GM12878 (cell line): ENCODE data around the gene ACSS1. TPM values are rescaled to one million over a fixed set of nuclear protein-coding genes. Genes with fewer than 3 reads are reported as not detected.

Experiments used
- ATAC-seq: fragments of 200-7000 bp; cut with Tn5 transposase; 3 replicates; pipeline ENCODE4 v1.9.1; 2020; ENCODE audit warnings: mild to moderate bottlenecking, moderate library complexity
- BruUV-seq: library from RNA; stranded (reverse); fragments of 400-500 nt; replicated peaks from 2 replicates; lab custom pipeline; 2021; lab: Mats Ljungman, UMichigan
- CTCF ChIA-PET: fragments of 300-600 bp; sonication (Branson Sonifier 250); formaldehyde crosslinking; extraction: SDS; loops from one replicate; lab custom pipeline; 2021; ENCODE audit warnings: inconsistent platforms; lab: Yijun Ruan, JAX
- POLR2A ChIA-PET: fragments of 350-600 bp; formaldehyde crosslinking; extraction: SDS; loops from one replicate; lab custom pipeline; 2021; ENCODE audit warnings: inconsistent platforms; lab: Charles Lee
- RAD21 ChIA-PET: fragments of 300-600 bp; sonication (Branson Sonifier 250); formaldehyde crosslinking; loops from one replicate; lab custom pipeline; 2023; ENCODE audit warnings: antibody characterized with exemption; ENCODE audit not compliant: unreplicated experiment; lab: Charles Lee
- SMC1A ChIA-PET: fragments of 300-600 bp; sonication (Branson Sonifier 250); formaldehyde crosslinking; loops from one replicate; lab custom pipeline; 2023; ENCODE audit not compliant: unreplicated experiment, uncharacterized antibody; lab: Charles Lee
- DNase-seq: peaks from one replicate; pipeline ENCODE4 v3.0.0-alpha.2; 2011; ENCODE audit warnings: low read depth, low spot score
- FAIRE-seq: peaks from 3 replicates; lab custom pipeline; 2011; peaks lifted over from hg19 to GRCh38; lab: Jason Lieb, UNC
- H2AFZ ChIP-seq: 2 replicates; pipeline ENCODE4 v1.6.0; 2011; ENCODE audit warnings: low read depth, low read length, control low read depth; ENCODE audit not compliant: control insufficient read depth
- H3K27ac ChIP-seq: 2 replicates; pipeline ENCODE4 v1.5.1; 2011; ENCODE audit warnings: control low read depth; ENCODE audit not compliant: control insufficient read depth, insufficient read depth
- H3K27me3 ChIP-seq, 2 experiments: replicated peaks in 1 of 2; 2 replicates each; pipeline versions ENCODE4 v1.6.0 to v1.6.1; 2011; ENCODE audit warnings: low read length in 1 of 2; ENCODE audit not compliant: control insufficient read depth in 2 of 2, insufficient read depth in 2 of 2
- H3K36me3 ChIP-seq, 2 experiments: 2 replicates each; pipeline ENCODE4 v1.5.1; 2011; ENCODE audit warnings: low read length in 1 of 2; ENCODE audit not compliant: control insufficient read depth in 2 of 2, insufficient read depth in 2 of 2
- H3K4me1 ChIP-seq: 2 replicates; pipeline ENCODE4 v1.6.1; 2011; ENCODE audit warnings: mild to moderate bottlenecking, low read length, moderate library complexity, mixed read lengths; ENCODE audit not compliant: control insufficient read depth, insufficient read depth
- H3K4me2 ChIP-seq: 2 replicates; pipeline ENCODE4 v1.6.0; 2011; ENCODE audit warnings: control low read depth; ENCODE audit not compliant: control insufficient read depth, insufficient read depth
- H3K4me3 ChIP-seq: fragments of 200-600 bp; sonication (generic); 2 replicates; pipeline ENCODE4 v1.5.1; 2016
- H3K79me2 ChIP-seq: 2 replicates; pipeline ENCODE4 v1.6.0; 2011; ENCODE audit warnings: low read length; ENCODE audit not compliant: control insufficient read depth, insufficient read depth
- H3K9ac ChIP-seq: 2 replicates; pipeline ENCODE4 v1.8.0; 2011; ENCODE audit warnings: low read length, control low read depth, mixed read lengths; ENCODE audit not compliant: control insufficient read depth, insufficient read depth
- H3K9me3 ChIP-seq: replicated peaks from 3 replicates; pipeline ENCODE4 v1.5.1; 2011; ENCODE audit warnings: mild to moderate bottlenecking, low read length; ENCODE audit not compliant: control insufficient read depth, insufficient read depth
- H4K20me1 ChIP-seq: 2 replicates; pipeline ENCODE4 v1.6.0; 2011; ENCODE audit not compliant: control insufficient read depth, insufficient read depth
- CBX5 ChIP-seq: sonication (generic); IDR thresholded peaks from 2 replicates; pipeline ENCODE4 v1.6.1; 2016; ENCODE audit warnings: low read depth, moderate library complexity, mild to moderate bottlenecking, inconsistent platforms
- CHD4 ChIP-seq: fragments of 200-600 bp; sonication (generic); IDR thresholded peaks from 2 replicates; pipeline ENCODE4 v1.6.1; 2016; ENCODE audit warnings: mild to moderate bottlenecking
- HDAC2 ChIP-seq: fragments of 200-600 bp; sonication (generic); IDR thresholded peaks from 2 replicates; pipeline ENCODE4 v1.6.1; 2017
- IRF4 ChIP-seq: IDR thresholded peaks from 2 replicates; pipeline ENCODE4 v1.6.1; 2011; ENCODE audit warnings: low read depth, low read length
- JUNB ChIP-seq: IDR thresholded peaks from 2 replicates; pipeline ENCODE4 v1.6.1; 2016; ENCODE audit warnings: antibody characterized with exemption, mild to moderate bottlenecking
- NFIC ChIP-seq: IDR thresholded peaks from 2 replicates; pipeline ENCODE4 v1.6.1; 2012; ENCODE audit warnings: low read depth, mild to moderate bottlenecking, inconsistent platforms, low read length, moderate library complexity
- NR2C2 ChIP-seq: IDR thresholded peaks from 2 replicates; pipeline ENCODE4 v1.6.1; 2011; ENCODE audit warnings: borderline replicate concordance, low read depth; ENCODE audit not compliant: control insufficient read depth, insufficient read length
- POLR2AphosphoS5 ChIP-seq: IDR thresholded peaks from 2 replicates; pipeline ENCODE4 v1.6.1; 2011; ENCODE audit warnings: mild to moderate bottlenecking, low read length, inconsistent platforms
- RAD51 ChIP-seq: fragments of 450-650 bp; IDR thresholded peaks from 2 replicates; pipeline ENCODE4 v1.6.1; 2016; ENCODE audit warnings: moderate library complexity, mild to moderate bottlenecking, inconsistent platforms
- STAT3 ChIP-seq: IDR thresholded peaks from 2 replicates; pipeline ENCODE4 v1.6.1; 2011; ENCODE audit warnings: low read depth, low read length, improper control_type of control experiment
- TAF1 ChIP-seq: IDR thresholded peaks from 2 replicates; pipeline ENCODE4 v1.6.1; 2011; ENCODE audit warnings: mild to moderate bottlenecking, low read depth, low read length, borderline replicate concordance
- TBL1XR1 ChIP-seq: IDR thresholded peaks from 2 replicates; pipeline ENCODE4 v1.6.1; 2012; ENCODE audit warnings: low read depth, low read length, improper control_type of control experiment
- TCF3 ChIP-seq: IDR thresholded peaks from 2 replicates; pipeline ENCODE4 v1.6.1; 2012; ENCODE audit warnings: low read depth, mild to moderate bottlenecking, low read length, borderline replicate concordance; ENCODE audit not compliant: insufficient read depth
- TCF7 ChIP-seq: IDR thresholded peaks from 2 replicates; pipeline ENCODE4 v1.6.1; 2014; ENCODE audit warnings: antibody characterized with exemption, borderline replicate concordance
- ZZZ3 ChIP-seq: IDR thresholded peaks from 2 replicates; pipeline ENCODE4 v1.6.1; 2011; ENCODE audit warnings: low read depth; ENCODE audit not compliant: control insufficient read depth, insufficient read length
- WGBS: methylation state at CpG from one replicate; pipeline ENCODE4 v1.1.6; 2016; ENCODE audit warnings: low lambda C conversion rate; ENCODE audit not compliant: insufficient replicate concordance, insufficient coverage; ENCODE audit errors: missing lambda C conversion rate; 5-methylcytosine and 5-hydroxymethylcytosine counted together
- in situ Hi-C: fragments of 300-500 bp; cut with MboI; formaldehyde crosslinking; loops from 9 replicates; pipeline ENCODE4 v1.14.3; 2018; ENCODE audit warnings: mixed read lengths
- intact Hi-C: fragments of 100-400 bp; cut with micrococcal nuclease; formaldehyde crosslinking; loops from one replicate; pipeline ENCODE4 v1.14.2; 2022; ENCODE audit not compliant: unreplicated experiment
- polyA plus RNA-seq, 11 experiments: library from polyadenylated mRNA; depleted of rRNA in 4 of 11; unstranded in 6 of 11; stranded (reverse) in 5 of 11; fragments of >200 nt; fragmentation: Nextera tagmentation in 4 of 11; fragmentation: Illumina TruSeq in 1 of 11; extraction: Ambion mirVana in 4 of 11; extraction: Trizol in 1 of 11; gene quantifications; 1 replicate in 1 of 11; 2 replicates in 10 of 11; pipeline versions ENCODE4 v1.2.1 to v1.2.3, GENCODE V29; 2011 to 2016; ENCODE audit warnings: inconsistent platforms in 2 of 11, missing spikeins in 2 of 11, low read depth in 1 of 11
- total RNA-seq, 4 experiments: library from RNA; depleted of rRNA in 3 of 4; stranded (reverse); fragments of >200 nt in 3 of 4; fragmentation: Illumina TruSeq in 1 of 4; extraction: Trizol in 1 of 4; gene quantifications; 2 replicates each; pipeline versions ENCODE4 v1.2.1 to v1.2.3, GENCODE V29; 2013 to 2021
- TF ChIP-seq, protein P1 (sequence below): IDR thresholded peaks from 2 replicates; pipeline ENCODE4 v1.6.1; 2011; ENCODE audit warnings: mild to moderate bottlenecking, low read depth, low read length, moderate library complexity; ENCODE audit not compliant: insufficient replicate concordance
- TF ChIP-seq, protein P2 (sequence below): fragments of 450-650 bp; IDR thresholded peaks from 2 replicates; pipeline ENCODE4 v1.6.1; 2017; ENCODE audit warnings: low read depth, mild to moderate bottlenecking, moderate library complexity
- TF ChIP-seq, protein P3 (sequence below): fragments of 450-650 bp; IDR thresholded peaks from 2 replicates; pipeline ENCODE4 v1.6.1; 2016; ENCODE audit warnings: mild to moderate bottlenecking

ACSS1 gene
- total and polyA plus RNA-seq, 10 of the 15 experiments (the other 5 are each of a cell fraction or from before 2014, with no cell fraction given) = 1.3 to 44.9 (median 31.1) TPM

DNA sequence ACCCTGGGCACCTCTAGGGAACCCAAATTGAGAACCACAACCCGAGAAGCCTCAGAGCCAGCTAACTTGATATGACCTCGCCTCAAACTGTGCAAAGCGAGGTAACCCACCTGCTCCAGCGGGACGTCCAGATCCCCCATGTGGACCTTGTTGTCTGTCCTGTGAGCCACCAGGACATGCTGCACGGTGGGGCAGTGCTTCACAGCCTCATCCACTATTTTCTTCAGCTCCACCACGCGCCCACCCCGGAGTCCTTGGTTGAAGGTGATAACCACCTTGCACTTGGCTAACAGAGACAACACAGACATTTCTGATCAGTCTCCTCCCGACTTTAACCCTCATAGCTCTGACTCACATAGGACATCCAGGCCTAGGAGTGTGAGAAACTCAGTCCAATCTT is 34.6 kb downstream of the ACSS1 start (continued):
- TF ChIP-seq POLR2AphosphoS5 = no peak

DNA sequence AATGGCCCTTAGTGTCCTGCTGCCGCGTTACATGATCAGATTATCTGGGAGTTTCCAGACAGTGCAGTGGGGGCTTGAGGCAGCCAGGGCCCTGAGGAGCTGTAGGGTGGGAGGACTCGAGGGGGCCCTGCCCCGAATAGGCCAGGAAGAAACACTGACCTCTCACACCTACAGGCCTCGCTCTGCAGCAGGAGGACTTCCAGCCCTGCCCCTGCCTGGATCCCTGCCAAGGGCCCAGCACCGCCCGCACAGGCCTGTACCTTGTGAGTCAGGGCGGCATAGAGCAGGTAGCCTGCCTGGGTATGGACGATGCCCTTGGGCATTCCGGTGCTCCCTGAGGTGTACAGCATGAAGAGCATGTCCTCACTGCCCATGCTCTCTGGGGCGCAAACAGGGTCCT is 35.3 kb downstream of the ACSS1 start:
- 94% methylated on average over 11 of the region's 11 CpGs for WGBS

More for the DNA sequence above, 35.3 kb downstream of the ACSS1 start:
- no peak overlapping the region for H3K27ac ChIP-seq
- in situ Hi-C loops = loop anchor here (5.0 kb wide), 1 partner anchor 50 kb away; no protein-coding TSS in a partner anchor
- SMC1A ChIA-PET = interaction anchor here (1.1 kb wide), 1 partner anchor 41 kb away, joined by 3 read pairs; no protein-coding TSS in a partner anchor
- no TSS peak for BruUV-seq
- TF ChIP-seq ZZZ3 (no peak), CBX5 (no peak), RAD51 (no peak), TCF3 (no peak), NR2C2 (no peak), TAF1 (no peak), IRF4 (no peak), STAT3 (no peak), TCF7 (no peak), TBL1XR1 (no peak), NFIC (no peak), HDAC2 (no peak), CHD4 (no peak), JUNB (no peak)
- TF ChIP-seq, protein P1, sequence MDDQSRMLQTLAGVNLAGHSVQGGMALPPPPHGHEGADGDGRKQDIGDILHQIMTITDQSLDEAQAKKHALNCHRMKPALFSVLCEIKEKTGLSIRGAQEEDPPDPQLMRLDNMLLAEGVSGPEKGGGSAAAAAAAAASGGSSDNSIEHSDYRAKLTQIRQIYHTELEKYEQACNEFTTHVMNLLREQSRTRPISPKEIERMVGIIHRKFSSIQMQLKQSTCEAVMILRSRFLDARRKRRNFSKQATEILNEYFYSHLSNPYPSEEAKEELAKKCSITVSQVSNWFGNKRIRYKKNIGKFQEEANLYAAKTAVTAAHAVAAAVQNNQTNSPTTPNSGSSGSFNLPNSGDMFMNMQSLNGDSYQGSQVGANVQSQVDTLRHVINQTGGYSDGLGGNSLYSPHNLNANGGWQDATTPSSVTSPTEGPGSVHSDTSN = no peak
- TF ChIP-seq, protein P2, sequence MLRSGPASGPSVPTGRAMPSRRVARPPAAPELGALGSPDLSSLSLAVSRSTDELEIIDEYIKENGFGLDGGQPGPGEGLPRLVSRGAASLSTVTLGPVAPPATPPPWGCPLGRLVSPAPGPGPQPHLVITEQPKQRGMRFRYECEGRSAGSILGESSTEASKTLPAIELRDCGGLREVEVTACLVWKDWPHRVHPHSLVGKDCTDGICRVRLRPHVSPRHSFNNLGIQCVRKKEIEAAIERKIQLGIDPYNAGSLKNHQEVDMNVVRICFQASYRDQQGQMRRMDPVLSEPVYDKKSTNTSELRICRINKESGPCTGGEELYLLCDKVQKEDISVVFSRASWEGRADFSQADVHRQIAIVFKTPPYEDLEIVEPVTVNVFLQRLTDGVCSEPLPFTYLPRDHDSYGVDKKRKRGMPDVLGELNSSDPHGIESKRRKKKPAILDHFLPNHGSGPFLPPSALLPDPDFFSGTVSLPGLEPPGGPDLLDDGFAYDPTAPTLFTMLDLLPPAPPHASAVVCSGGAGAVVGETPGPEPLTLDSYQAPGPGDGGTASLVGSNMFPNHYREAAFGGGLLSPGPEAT = no peak
- TF ChIP-seq, protein P3, sequence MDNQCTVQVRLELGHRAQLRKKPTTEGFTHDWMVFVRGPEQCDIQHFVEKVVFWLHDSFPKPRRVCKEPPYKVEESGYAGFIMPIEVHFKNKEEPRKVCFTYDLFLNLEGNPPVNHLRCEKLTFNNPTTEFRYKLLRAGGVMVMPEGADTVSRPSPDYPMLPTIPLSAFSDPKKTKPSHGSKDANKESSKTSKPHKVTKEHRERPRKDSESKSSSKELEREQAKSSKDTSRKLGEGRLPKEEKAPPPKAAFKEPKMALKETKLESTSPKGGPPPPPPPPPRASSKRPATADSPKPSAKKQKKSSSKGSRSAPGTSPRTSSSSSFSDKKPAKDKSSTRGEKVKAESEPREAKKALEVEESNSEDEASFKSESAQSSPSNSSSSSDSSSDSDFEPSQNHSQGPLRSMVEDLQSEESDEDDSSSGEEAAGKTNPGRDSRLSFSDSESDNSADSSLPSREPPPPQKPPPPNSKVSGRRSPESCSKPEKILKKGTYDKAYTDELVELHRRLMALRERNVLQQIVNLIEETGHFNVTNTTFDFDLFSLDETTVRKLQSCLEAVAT = no peak
- intact Hi-C loops = no loop called here
- no peaks in the 10 kb centered on the region for H3K4me1 ChIP-seq
- H3K27me3 ChIP-seq = no peaks in the 10 kb centered on the region
- CTCF ChIA-PET = no interaction called here
- H2AFZ ChIP-seq = no peak overlapping the region
- no peaks in the 10 kb centered on the region for H4K20me1 ChIP-seq
- RAD21 ChIA-PET = no interaction called here
- POLR2A ChIA-PET = no interaction called here
- no peak overlapping the region for H3K4me3 ChIP-seq
- no peak overlapping the region for H3K9ac ChIP-seq
- no peak overlapping the region for H3K4me2 ChIP-seq
- no peaks in the 10 kb centered on the region for H3K79me2 ChIP-seq
- H3K36me3 ChIP-seq = peaks cover 1 to 8% of the 10 kb centered on the region in 2 experiments; a peak in 3 of 4 replicates
- no peak for ATAC-seq
- H3K9me3 ChIP-seq = no peaks in the 10 kb centered on the region
- FAIRE-seq = no peak
- no peak for DNase-seq
